ENCODE results near the gene CXXC5.

CXXC5 gene

DNA sequence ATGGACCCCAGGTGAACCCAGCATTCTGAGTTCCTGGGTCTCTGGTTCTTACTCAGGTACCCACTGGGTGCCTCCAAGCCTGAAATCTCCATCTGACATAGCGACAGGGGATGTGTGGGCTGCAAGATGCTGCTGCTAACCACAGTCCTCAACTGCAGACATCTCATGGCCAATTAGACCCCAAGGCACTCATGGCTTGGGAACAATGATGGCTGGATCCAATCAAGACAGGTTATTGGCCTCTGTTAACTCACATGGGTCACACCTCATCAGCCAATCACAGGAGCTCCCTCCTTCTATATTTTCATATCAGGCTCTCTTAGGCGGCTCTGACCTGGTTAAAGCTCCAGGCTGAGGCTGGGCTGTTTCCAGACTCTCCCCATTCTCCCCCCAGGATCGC lies 57.0 kb downstream of the CXXC5 start:
- H3K27ac ChIP-seq: no peak overlapping the region
- TF ChIP-seq CTCF (IDR thresholded peaks at IDR 0.05) (no peak), ZFX (IDR thresholded peaks at IDR 0.05; ENCODE audit: borderline replicate concordance) (no peak)

- no peak overlapping the region for H3K27ac ChIP-seq
- TF ChIP-seq CTCF (IDR thresholded peaks at IDR 0.05) (no peak), ZFX (IDR thresholded peaks at IDR 0.05; ENCODE audit: borderline replicate concordance) (no peak)
Measured at GRCh38 chr5:139705655-139706587, 57.8 kb downstream of the CXXC5 start.

DNA sequence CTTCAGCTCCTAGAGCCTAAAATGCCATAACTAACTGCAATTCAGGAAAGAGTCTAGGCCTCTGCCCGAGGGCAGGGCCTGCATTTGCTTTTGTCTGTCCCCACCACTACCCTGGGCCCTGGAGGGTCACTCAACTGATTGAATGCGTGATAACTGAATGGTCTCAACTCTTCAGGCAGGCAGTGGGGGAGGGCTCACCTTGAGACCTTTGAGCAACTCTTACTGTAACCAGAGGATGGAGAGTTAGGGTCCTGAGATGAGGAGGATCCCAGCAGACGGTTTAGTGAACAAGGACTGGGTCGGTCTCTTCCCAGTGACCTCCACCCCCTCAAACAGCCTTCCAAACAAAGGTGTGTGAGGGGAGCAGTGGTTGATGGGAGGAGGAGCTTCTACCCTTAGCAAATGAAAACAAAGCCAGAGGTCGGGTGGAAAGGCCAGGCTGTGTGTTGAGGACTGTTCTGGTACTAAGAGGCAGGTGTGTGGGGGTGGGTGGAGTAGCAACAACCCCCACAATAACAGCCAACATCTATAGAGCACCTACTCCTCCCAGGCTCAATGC lies 59.4 kb downstream of the CXXC5 start:
- no peak overlapping the region for H3K27ac ChIP-seq

GRCh38 chr5:139708434-139708861 lies 60.3 kb downstream of the CXXC5 start:
- no peak overlapping the region for H3K27ac ChIP-seq
- TF ChIP-seq CTCF (IDR thresholded peaks at IDR 0.05): no peak
- TF ChIP-seq ZFX (IDR thresholded peaks at IDR 0.05; ENCODE audit: borderline replicate concordance): no peak

More for the DNA sequence above, 59.4 kb downstream of the CXXC5 start:
- TF ChIP-seq CTCF (IDR thresholded peaks at IDR 0.05) (no peak), ZFX (IDR thresholded peaks at IDR 0.05; ENCODE audit: borderline replicate concordance) (no peak)

- TF ChIP-seq ZFX (IDR thresholded peaks at IDR 0.05; ENCODE audit: borderline replicate concordance) (no peak), CTCF (IDR thresholded peaks at IDR 0.05) (no peak)
- H3K27ac ChIP-seq: no peak overlapping the region
Measured at GRCh38 chr5:139708877-139709581, 60.9 kb downstream of the CXXC5 start.

DNA sequence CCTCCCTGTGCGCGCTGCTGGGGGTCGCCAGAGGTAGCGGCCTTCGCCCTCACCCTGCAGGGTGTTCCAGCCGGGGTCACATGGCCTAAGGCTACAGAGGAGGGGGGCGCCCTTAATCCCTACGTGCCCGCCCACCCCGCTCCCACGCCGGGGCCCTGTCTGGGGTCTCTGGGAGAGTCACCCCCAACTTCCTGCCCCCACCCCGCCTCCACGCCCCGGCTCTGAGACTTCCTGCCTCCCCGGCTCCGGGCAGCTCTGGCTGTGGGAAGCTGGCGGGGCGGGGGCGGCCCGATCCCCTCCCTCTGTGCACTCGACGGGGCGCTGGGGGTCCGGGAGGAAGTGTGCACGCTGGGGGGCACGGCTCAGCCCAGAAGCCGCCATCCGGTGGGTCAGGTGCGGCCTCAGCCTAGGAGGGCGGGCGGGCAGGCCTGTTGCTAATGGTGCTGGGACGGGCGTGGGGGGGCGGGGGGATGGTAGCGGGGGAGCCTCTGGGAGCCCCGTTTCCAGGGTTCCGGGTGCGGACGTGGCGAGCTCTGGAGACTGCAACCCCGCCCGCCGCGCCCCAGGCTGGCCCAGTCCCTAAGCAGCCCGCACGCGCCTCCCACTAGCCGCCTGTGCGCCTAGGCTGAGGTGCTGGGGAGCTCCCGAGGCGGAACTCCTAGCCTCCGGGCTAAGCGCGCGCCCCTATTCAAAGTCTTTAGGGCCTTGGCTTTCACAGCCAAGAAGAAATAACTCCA lies 61.6 kb downstream of the CXXC5 start:
- TF ChIP-seq ZFX (IDR thresholded peaks at IDR 0.05; ENCODE audit: borderline replicate concordance): no peak
- no peak for TF ChIP-seq CTCF (IDR thresholded peaks at IDR 0.05)
- H3K27ac ChIP-seq: no peak overlapping the region
